GM12892 (cell line): ENCODE data around the gene NEURL1.

ENCODE experiments used
- POLR2AphosphoS5 ChIP-seq: IDR thresholded peaks from 2 replicates; pipeline ENCODE4 v1.6.1; 2011; ENCODE audit warnings: low read depth, low read length, control low read depth
- TAF1 ChIP-seq: IDR thresholded peaks from 2 replicates; pipeline ENCODE4 v1.6.1; 2011; ENCODE audit warnings: low read depth, mild to moderate bottlenecking, control low read depth, low read length, borderline replicate concordance

GRCh38 chr10:103556383-103557007 is 63.0 kb downstream of the NEURL1 start:
- TF ChIP-seq POLR2AphosphoS5: no peak
- no peak for TF ChIP-seq TAF1
